ENCODE data around the gene HAUS5.
"Not testable (repeated sequence)": the region's sequence is repeated elsewhere in the genome, so short reads cannot be mapped to it uniquely, and the experiment has no call there.

The HAUS5 gene

GRCh38 chr19:35578707-35579106 lies 33.8 kb upstream of the HAUS5 start:
- H3K27me3 ChIP-seq, result no peaks in the 10 kb centered on the region
- no peak overlapping the region for H3K27ac ChIP-seq
- no peaks in the 10 kb centered on the region for H3K36me3 ChIP-seq
- H3K9ac ChIP-seq, result no peak overlapping the region
- H3K9me3 ChIP-seq, result peaks cover 31% of the 10 kb centered on the region
- no peak overlapping the region for H3K4me3 ChIP-seq
- 0 out of 2 replicates have a peak, but pooled peaks cover 4% of the 10 kb centered on the region for H3K4me1 ChIP-seq
- no peak overlapping the region for H3K4me2 ChIP-seq
- no peak for TF ChIP-seq Cebpa-rat (IDR thresholded peaks at IDR 0.05)
- H4K20me1 ChIP-seq, result no peaks in the 10 kb centered on the region

GRCh38 chr19:35582760-35583159 lies 29.8 kb upstream of the HAUS5 start:
- Histone ChIP-seq H3K4me3 (no peak overlapping the region), H3K9me3 (peaks cover 9% of the 10 kb centered on the region), H4K20me1 (no peaks in the 10 kb centered on the region), H3K4me1 (peaks cover 7% of the 10 kb centered on the region), H3K27me3 (no peaks in the 10 kb centered on the region), H3K27ac (no peak overlapping the region), H3K9ac (no peak overlapping the region), H3K4me2 (no peak overlapping the region), H3K36me3 (no peaks in the 10 kb centered on the region)
- no peak for TF ChIP-seq Cebpa-rat (IDR thresholded peaks at IDR 0.05)

GRCh38 chr19:35585848-35586247 lies 26.7 kb upstream of the HAUS5 start, which contains the start of gene PMIS2:
TSS of gene PMIS2 (plus strand) at chr19:35586173. CDS start at chr19:35586260, 87 bp downstream.
- no peak within 1 kb of the TSS for H3K27ac ChIP-seq
- no peak within 1 kb of the TSS for H3K4me3 ChIP-seq
- H3K9ac ChIP-seq, result no peak within 1 kb of the TSS
- H3K36me3 ChIP-seq, result no peaks in the 10 kb centered on the region
- H3K4me1 ChIP-seq, result peaks cover 24% of the 10 kb centered on the region
- H3K27me3 ChIP-seq, result no peaks in the 10 kb centered on the region
- no peak within 1 kb of the TSS for H3K4me2 ChIP-seq
- H4K20me1 ChIP-seq, result no peaks in the 10 kb centered on the region
- TF ChIP-seq Cebpa-rat (IDR thresholded peaks at IDR 0.05), result no peak
- H3K9me3 ChIP-seq, result peaks cover 7% of the 10 kb centered on the region

GRCh38 chr19:35587321-35587720 lies 25.2 kb upstream of the HAUS5 start:
- no peaks in the 10 kb centered on the region for H4K20me1 ChIP-seq
- H3K4me1 ChIP-seq, result peaks cover 24% of the 10 kb centered on the region
- H3K27me3 ChIP-seq, result no peaks in the 10 kb centered on the region
- no peaks in the 10 kb centered on the region for H3K36me3 ChIP-seq
- H3K9ac ChIP-seq, result no peak overlapping the region
- H3K4me3 ChIP-seq, result no peak overlapping the region
- no peak for TF ChIP-seq Cebpa-rat (IDR thresholded peaks at IDR 0.05)
- H3K27ac ChIP-seq, result no peak overlapping the region
- H3K9me3 ChIP-seq, result peaks cover 7% of the 10 kb centered on the region
- no peak overlapping the region for H3K4me2 ChIP-seq

GRCh38 chr19:35590875-35591274 lies 21.7 kb upstream of the HAUS5 start:
- Histone ChIP-seq H3K9ac (no peak overlapping the region), H3K4me2 (no peak overlapping the region), H3K27me3 (no peaks in the 10 kb centered on the region), H3K4me1 (peaks cover 24% of the 10 kb centered on the region), H3K27ac (no peak overlapping the region), H3K36me3 (no peaks in the 10 kb centered on the region), H3K4me3 (no peak overlapping the region), H4K20me1 (no peaks in the 10 kb centered on the region), H3K9me3 (peaks cover 3% of the 10 kb centered on the region)
- TF ChIP-seq Cebpa-rat (IDR thresholded peaks at IDR 0.05), result no peak

- Histone ChIP-seq H3K4me2 (no peak overlapping the region), H3K36me3 (no peaks in the 10 kb centered on the region), H3K27me3 (no peaks in the 10 kb centered on the region), H4K20me1 (no peaks in the 10 kb centered on the region), H3K4me1 (peaks cover 29% of the 10 kb centered on the region), H3K4me3 (no peak overlapping the region), H3K27ac (no peak overlapping the region), H3K9me3 (no peaks in the 10 kb centered on the region), H3K9ac (no peak overlapping the region)
- no peak for TF ChIP-seq Cebpa-rat (IDR thresholded peaks at IDR 0.05)
Observed at GRCh38 chr19:35592226-35592625, 20.3 kb upstream of the HAUS5 start.

- not testable (repeated sequence) for H3K36me3 ChIP-seq, H3K9me3 ChIP-seq, H3K4me2 ChIP-seq, H3K4me1 ChIP-seq, H3K9ac ChIP-seq, H3K27me3 ChIP-seq, H3K27ac ChIP-seq, H4K20me1 ChIP-seq, H3K4me3 ChIP-seq
Observed at GRCh38 chr19:35595026-35595425, 17.5 kb upstream of the HAUS5 start.

- TF ChIP-seq Cebpa-rat (IDR thresholded peaks at IDR 0.05), result no peak
- Histone ChIP-seq H3K27me3 (no peaks in the 10 kb centered on the region), H3K9me3 (no peaks in the 10 kb centered on the region), H3K27ac (no peak overlapping the region), H3K36me3 (no peaks in the 10 kb centered on the region), H3K4me1 (peaks cover 6% of the 10 kb centered on the region; the same call in 1 of the 2 replicates), H3K4me3 (no peak overlapping the region), H4K20me1 (no peaks in the 10 kb centered on the region), H3K9ac (no peak overlapping the region), H3K4me2 (0 out of 2 replicates have a peak overlapping the region, but pooled peaks have one; percentile 2)
Observed at GRCh38 chr19:35595928-35596327, 16.6 kb upstream of the HAUS5 start.

GRCh38 chr19:35596366-35596999 lies 16.1 kb upstream of the HAUS5 start:
- H3K36me3 ChIP-seq, result no peaks in the 10 kb centered on the region

GRCh38 chr19:35601971-35602370 lies 10.6 kb upstream of the HAUS5 start:
- Histone ChIP-seq H3K27ac (no peak overlapping the region), H3K27me3 (no peaks in the 10 kb centered on the region), H4K20me1 (no peaks in the 10 kb centered on the region), H3K9me3 (peaks cover 12% of the 10 kb centered on the region), H3K4me1 (no peaks in the 10 kb centered on the region), H3K9ac (no peak overlapping the region), H3K36me3 (no peaks in the 10 kb centered on the region), H3K4me3 (no peak overlapping the region), H3K4me2 (no peak overlapping the region)
- no peak for TF ChIP-seq Cebpa-rat (IDR thresholded peaks at IDR 0.05)

More at GRCh38 chr19:35596366-35596999, 16.1 kb upstream of the HAUS5 start:
- Histone ChIP-seq H3K4me1 (peaks cover 6% of the 10 kb centered on the region; the same call in 1 of the 2 replicates), H3K9me3 (no peaks in the 10 kb centered on the region), H3K4me2 (0 out of 2 replicates have a peak overlapping the region, but pooled peaks have one; percentile 2), H3K9ac (no peak overlapping the region), H3K27ac (no peak overlapping the region), H3K27me3 (no peaks in the 10 kb centered on the region), H3K4me3 (no peak overlapping the region), H4K20me1 (no peaks in the 10 kb centered on the region)
- TF ChIP-seq Cebpa-rat (IDR thresholded peaks at IDR 0.05), result no peak

- not testable (repeated sequence) for H4K20me1 ChIP-seq, H3K36me3 ChIP-seq, H3K4me3 ChIP-seq, H3K4me1 ChIP-seq, H3K27ac ChIP-seq, H3K27me3 ChIP-seq, H3K4me2 ChIP-seq, H3K9ac ChIP-seq
- peaks cover 31% of the 10 kb centered on the region for H3K9me3 ChIP-seq
Observed at GRCh38 chr19:35604436-35604835, 8.1 kb upstream of the HAUS5 start.

GRCh38 chr19:35607170-35607569 lies 5.4 kb upstream of the HAUS5 start:
- H3K27me3 ChIP-seq, H3K36me3 ChIP-seq, H3K27ac ChIP-seq, H3K4me2 ChIP-seq, H3K4me3 ChIP-seq, H3K9ac ChIP-seq, H4K20me1 ChIP-seq: not testable (repeated sequence)
- H3K9me3 ChIP-seq, result peaks cover 31% of the 10 kb centered on the region
- H3K4me1 ChIP-seq, result peaks cover 11% of the 10 kb centered on the region

All from BLaER1 (cell line).